Nephron progenitor cell (in vitro differentiated cells): ENCODE data around the gene GSTO1.

ENCODE experiments used
- DNase-seq: peaks from one replicate; pipeline ENCODE4 v3.0.0; 2021
- H3K27ac Mint-ChIP-seq: 2 replicates; pipeline ENCODE4 v1.8.0; 2021; ENCODE audit warnings: mild to moderate bottlenecking, moderate library complexity, mixed read lengths
- H3K27me3 Mint-ChIP-seq: 2 replicates; pipeline ENCODE4 v1.8.0; 2021; ENCODE audit warnings: mild to moderate bottlenecking, low read depth, mixed read lengths; ENCODE audit not compliant: poor library complexity
- H3K36me3 Mint-ChIP-seq: 2 replicates; pipeline ENCODE4 v1.8.0; 2021; ENCODE audit warnings: low read depth, mixed read lengths
- H3K4me1 Mint-ChIP-seq: 2 replicates; pipeline ENCODE4 v1.8.0; 2021; ENCODE audit warnings: mixed read lengths
- H3K4me3 Mint-ChIP-seq: 2 replicates; pipeline ENCODE4 v1.8.0; 2021; ENCODE audit warnings: mild to moderate bottlenecking, moderate library complexity, mixed read lengths
- H3K9me3 Mint-ChIP-seq: 2 replicates; pipeline ENCODE4 v1.8.0; 2021; ENCODE audit warnings: mild to moderate bottlenecking, moderate library complexity, mixed read lengths
- TF ChIP-seq, protein P1 (sequence below): fragments of 200-600 bp; sonication (generic); IDR thresholded peaks from 2 replicates; pipeline ENCODE4 v1.5.0; 2021; ENCODE audit warnings: antibody characterized with exemption

Gene GSTO1

DNA sequence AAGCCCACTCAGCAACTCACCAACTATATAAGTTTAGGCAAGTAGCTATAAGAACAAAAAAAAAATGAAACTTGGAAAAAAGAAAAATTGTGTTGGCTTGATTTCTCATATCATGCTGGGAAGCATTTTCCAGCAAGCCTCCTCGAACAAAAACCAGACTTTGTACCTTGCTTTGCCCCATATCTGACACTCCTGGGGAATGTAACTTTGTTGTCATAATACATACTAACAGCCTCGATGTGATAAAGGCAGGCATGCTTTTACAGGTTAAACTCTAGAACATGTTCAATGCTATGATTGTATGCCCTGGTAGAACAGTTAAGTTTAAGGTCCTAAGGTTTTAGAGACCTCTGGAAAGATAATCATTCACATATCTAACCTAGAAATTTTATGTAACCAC, 34.2 kb upstream of the GSTO1 start:
- Mint-ChIP-seq H3K4me3 (no peak overlapping the region), H3K36me3 (no peaks in the 10 kb centered on the region), H3K9me3 (no peaks in the 10 kb centered on the region), H3K27ac (no peak overlapping the region), H3K27me3 (peaks cover 11% of the 10 kb centered on the region), H3K4me1 (no peaks in the 10 kb centered on the region)
- TF ChIP-seq, protein P1, sequence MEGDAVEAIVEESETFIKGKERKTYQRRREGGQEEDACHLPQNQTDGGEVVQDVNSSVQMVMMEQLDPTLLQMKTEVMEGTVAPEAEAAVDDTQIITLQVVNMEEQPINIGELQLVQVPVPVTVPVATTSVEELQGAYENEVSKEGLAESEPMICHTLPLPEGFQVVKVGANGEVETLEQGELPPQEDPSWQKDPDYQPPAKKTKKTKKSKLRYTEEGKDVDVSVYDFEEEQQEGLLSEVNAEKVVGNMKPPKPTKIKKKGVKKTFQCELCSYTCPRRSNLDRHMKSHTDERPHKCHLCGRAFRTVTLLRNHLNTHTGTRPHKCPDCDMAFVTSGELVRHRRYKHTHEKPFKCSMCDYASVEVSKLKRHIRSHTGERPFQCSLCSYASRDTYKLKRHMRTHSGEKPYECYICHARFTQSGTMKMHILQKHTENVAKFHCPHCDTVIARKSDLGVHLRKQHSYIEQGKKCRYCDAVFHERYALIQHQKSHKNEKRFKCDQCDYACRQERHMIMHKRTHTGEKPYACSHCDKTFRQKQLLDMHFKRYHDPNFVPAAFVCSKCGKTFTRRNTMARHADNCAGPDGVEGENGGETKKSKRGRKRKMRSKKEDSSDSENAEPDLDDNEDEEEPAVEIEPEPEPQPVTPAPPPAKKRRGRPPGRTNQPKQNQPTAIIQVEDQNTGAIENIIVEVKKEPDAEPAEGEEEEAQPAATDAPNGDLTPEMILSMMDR: no peak
- DNase-seq: no peak

DNA sequence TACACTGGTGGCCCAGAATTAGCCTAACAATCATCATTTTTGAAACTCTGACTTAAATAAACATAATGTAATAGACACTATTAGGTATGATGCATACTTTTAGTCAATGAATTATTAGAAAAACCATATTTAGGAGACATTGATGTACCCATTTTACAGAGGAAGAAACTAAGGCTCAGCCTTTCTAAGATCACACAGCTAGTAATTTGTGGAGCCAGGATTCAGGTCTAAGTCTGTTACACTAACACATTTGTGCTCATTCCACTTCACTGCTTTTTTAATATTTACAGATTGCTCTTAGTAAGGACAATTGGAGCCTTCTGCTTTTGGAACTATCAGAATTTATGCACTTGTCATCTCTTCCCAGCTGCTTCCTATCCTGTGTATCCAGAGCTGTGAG, 31.4 kb upstream of the GSTO1 start:
- TF ChIP-seq, protein P1: no peak
- H3K9me3 Mint-ChIP-seq: no peaks in the 10 kb centered on the region
- no peak overlapping the region for H3K4me3 Mint-ChIP-seq
- H3K27me3 Mint-ChIP-seq: peaks cover 19% of the 10 kb centered on the region
- DNase-seq: no peak
- no peaks in the 10 kb centered on the region for H3K4me1 Mint-ChIP-seq
- H3K36me3 Mint-ChIP-seq: no peaks in the 10 kb centered on the region
- H3K27ac Mint-ChIP-seq: no peak overlapping the region

GRCh38 chr10:104230490-104230889, 24.2 kb upstream of the GSTO1 start:
- H3K27me3 Mint-ChIP-seq: peaks cover 33% of the 10 kb centered on the region
- H3K36me3 Mint-ChIP-seq: no peaks in the 10 kb centered on the region
- no peak for DNase-seq
- TF ChIP-seq, protein P1: no peak
- peaks cover 25% of the 10 kb centered on the region for H3K9me3 Mint-ChIP-seq
- H3K4me1 Mint-ChIP-seq: peaks cover 11% of the 10 kb centered on the region
- H3K27ac Mint-ChIP-seq: no peak overlapping the region
- peak overlapping the region; percentile 92 for H3K4me3 Mint-ChIP-seq

DNA sequence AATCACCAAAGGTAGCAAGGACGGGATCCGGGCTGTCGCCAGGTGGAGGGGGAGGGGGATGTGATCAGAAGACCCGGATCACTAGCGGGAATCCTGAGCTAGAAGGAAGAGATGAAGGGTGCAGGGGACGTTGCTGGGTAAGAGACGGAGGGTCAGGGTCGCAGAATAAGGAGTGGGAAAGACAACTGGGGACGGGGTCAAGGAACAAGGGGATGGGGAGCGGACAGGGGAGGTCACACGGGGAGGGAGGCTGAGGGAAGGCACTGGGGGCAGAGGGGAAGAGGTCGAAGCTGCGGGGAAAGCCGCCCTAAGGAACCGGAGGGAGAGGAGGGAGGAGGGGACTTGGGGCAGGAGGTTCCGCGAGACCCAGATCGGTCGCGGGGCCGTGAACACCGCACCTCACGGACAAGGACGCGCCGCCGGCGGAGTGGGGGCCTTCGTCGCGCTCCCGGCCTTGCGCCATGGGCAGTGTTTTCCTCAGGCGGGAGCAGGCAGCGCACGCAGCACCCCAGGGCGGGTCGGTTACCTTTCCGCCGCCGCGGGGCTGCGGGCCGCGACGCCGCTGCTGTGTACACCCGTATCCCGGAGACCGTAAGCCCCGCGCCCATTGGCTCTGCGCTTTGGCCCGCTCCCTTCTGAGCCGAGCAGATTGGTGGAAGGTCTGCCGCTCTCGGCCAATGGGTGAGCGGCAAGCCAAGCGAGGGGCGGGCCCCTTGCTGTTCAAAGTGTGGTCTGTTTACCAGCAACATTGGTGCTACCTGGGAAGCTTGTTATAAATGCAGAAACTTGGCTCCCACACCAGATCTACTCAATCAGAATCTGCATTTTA, 22.7 kb upstream of the GSTO1 start, which contains the start of gene CFAP43:
CFAP43 (minus strand) TSS at position 581 of the 829 bp plus-strand sequence; CDS start at position 463, 118 bp downstream.
- peaks cover 33% of the 10 kb centered on the region for H3K9me3 Mint-ChIP-seq
- peaks cover 4% of the 10 kb centered on the region for H3K36me3 Mint-ChIP-seq
- H3K4me1 Mint-ChIP-seq: peaks cover 11% of the 10 kb centered on the region
- TF ChIP-seq, protein P1: no peak
- H3K4me3 Mint-ChIP-seq: peak within 1 kb of the TSS; percentile 92
- peak within 1 kb of the TSS; percentile 82 for H3K27ac Mint-ChIP-seq
- H3K27me3 Mint-ChIP-seq: peaks cover 33% of the 10 kb centered on the region
- DNase-seq: peak; percentile 96

- H3K9me3 Mint-ChIP-seq: peaks cover 33% of the 10 kb centered on the region
- TF ChIP-seq, protein P1: no peak
- peaks cover 4% of the 10 kb centered on the region for H3K36me3 Mint-ChIP-seq
- H3K4me3 Mint-ChIP-seq: peak overlapping the region; percentile 92
- H3K27ac Mint-ChIP-seq: no peak overlapping the region
- peaks cover 30% of the 10 kb centered on the region for H3K27me3 Mint-ChIP-seq
- peaks cover 11% of the 10 kb centered on the region for H3K4me1 Mint-ChIP-seq
- DNase-seq: no peak
Observed at GRCh38 chr10:104232613-104233102, 22.0 kb upstream of the GSTO1 start.

DNA sequence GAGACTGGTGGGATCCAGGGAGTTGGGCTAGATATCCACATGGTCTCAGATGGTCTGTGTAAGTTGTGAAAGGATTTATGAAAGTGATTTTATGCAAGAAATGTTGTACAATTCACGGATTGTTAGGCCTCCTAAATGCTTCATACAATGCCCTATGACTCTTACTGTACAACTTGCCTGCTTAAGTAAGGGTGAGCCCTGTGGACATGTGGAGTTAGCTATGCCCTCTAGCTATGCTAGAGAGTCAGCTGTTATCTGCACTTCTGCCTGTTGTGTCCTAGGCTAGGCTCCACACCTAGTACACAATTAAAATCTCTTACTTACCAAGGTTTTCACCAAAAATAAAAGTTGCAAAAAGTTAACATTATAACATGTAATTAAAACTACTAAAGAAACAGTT, 20.9 kb upstream of the GSTO1 start:
- DNase-seq: no peak
- Mint-ChIP-seq H3K36me3 (peaks cover 4% of the 10 kb centered on the region), H3K9me3 (peaks cover 33% of the 10 kb centered on the region), H3K4me1 (peaks cover 11% of the 10 kb centered on the region), H3K27ac (no peak overlapping the region), H3K4me3 (peak overlapping the region; percentile 75), H3K27me3 (peaks cover 28% of the 10 kb centered on the region)
- TF ChIP-seq, protein P1: no peak
